ENCODE data around the gene KCNJ15. TPM values are rescaled to one million over a fixed set of nuclear protein-coding genes. Genes with fewer than 3 reads are reported as not detected.

The KCNJ15 gene
- total and polyA plus RNA-seq, 2 experiments from 2014 or later = not detected

GRCh38 chr21:38255571-38256117 is 1.1 kb upstream of the KCNJ15 start (continued):
- TF ChIP-seq ZNF462 (CRISPR knock-in tag; IDR thresholded peaks at IDR 0.05) = no peak
- TF ChIP-seq NANOG (IDR thresholded peaks at IDR 0.05; ENCODE audit: borderline replicate concordance) = no peak
- no peak for TF ChIP-seq JUNB (IDR thresholded peaks at IDR 0.05; ENCODE audit: unreplicated experiment)
- TF ChIP-seq STAT1 (IDR thresholded peaks at IDR 0.05; ENCODE audit: unreplicated experiment) = no peak
- no peak for TF ChIP-seq CREB1 (CRISPR knock-in tag; IDR thresholded peaks at IDR 0.05; ENCODE audit: low read depth)

- Mint-ChIP-seq H3K36me3 (ENCODE audit: low read depth) (no peaks in the 10 kb centered on the region), H3K9me3 (no peaks in the 10 kb centered on the region; the same call in 2 of the 3 replicates), H3K4me1 (peaks cover 5% of the 10 kb centered on the region; the same call in 2 of the 3 replicates), H3K27me3 (ENCODE audit: insufficient read depth, low read depth, poor library complexity) (peaks cover 7% of the 10 kb centered on the region), H3K27ac (no peak overlapping the region), H3K4me3 (no peak overlapping the region)
- no peak for DNase-seq (ENCODE audit: low spot score)
- Histone ChIP-seq H3K4me3 (no peak overlapping the region), H4K20me1 (replicated peaks; ENCODE audit: insufficient read depth) (no peaks in the 10 kb centered on the region), H3K27ac (ENCODE audit: low read depth) (no peak overlapping the region), H3F3A (replicated peaks; ENCODE audit: low read depth) (no peaks in the 10 kb centered on the region), H2AFZ (peak overlapping the region; percentile 93; the same call in 1 of the 2 replicates), H3K9me2 (ENCODE audit: insufficient read depth) (no peaks in the 10 kb centered on the region), H3K27me3 (ENCODE audit: insufficient read depth) (no peaks in the 10 kb centered on the region), H3K36me3 (ENCODE audit: insufficient read depth) (no peaks in the 10 kb centered on the region), H3K79me2 (replicated peaks; ENCODE audit: insufficient read depth) (no peaks in the 10 kb centered on the region), H3K4me1 (ENCODE audit: insufficient read depth) (no peaks in the 10 kb centered on the region), H3K4me2 (no peak overlapping the region)
- ATAC-seq = no peak
- TF ChIP-seq POLR2AphosphoS5 (IDR thresholded peaks at IDR 0.05; ENCODE audit: low read depth) (no peak), EZH2phosphoT487 (IDR thresholded peaks at IDR 0.05; ENCODE audit: unreplicated experiment) (no peak), ETS1 (IDR thresholded peaks at IDR 0.05) (no peak), NANOG (IDR thresholded peaks at IDR 0.05; ENCODE audit: borderline replicate concordance) (no peak), STAT1 (IDR thresholded peaks at IDR 0.05; ENCODE audit: unreplicated experiment) (no peak), ZNF462 (CRISPR knock-in tag; IDR thresholded peaks at IDR 0.05) (no peak)
Measured at GRCh38 chr21:38257667-38258066, 876 bp downstream of the KCNJ15 start.

Data from GM23338 (cell line).